ENCODE data around the gene TRAF5.
A peak's percentile ranks its signal among the peaks of the same experiment; 100 is the strongest.
"Not testable (repeated sequence)": the region's sequence is repeated elsewhere in the genome, so short reads cannot be mapped to it uniquely, and the experiment has no call there.

The TRAF5 gene

DNA sequence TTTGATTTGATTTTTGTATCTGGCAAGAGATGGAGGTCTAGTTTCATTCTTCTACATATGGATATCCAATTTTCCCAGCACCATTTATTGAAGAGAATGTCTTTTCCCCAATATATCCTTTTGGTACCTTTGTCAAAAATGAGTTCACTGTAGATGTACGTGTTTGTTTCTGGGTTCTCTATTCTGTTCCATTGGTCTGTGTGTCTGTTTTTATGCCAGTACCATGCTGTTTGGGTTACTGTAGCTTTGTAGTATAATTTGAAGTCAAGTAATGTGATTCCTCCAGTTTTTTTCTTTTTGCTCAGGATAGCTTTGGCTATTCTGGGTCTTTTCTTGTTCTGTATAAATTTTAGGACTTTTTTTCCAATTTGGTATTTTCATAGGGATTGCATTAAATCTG is 75.1 kb downstream of the TRAF5 start:
- in situ Hi-C loops (cut with MboI; ENCODE audit: low pct_unique_long_range_greater_than_20kb, low sequenced_read_pairs); DNase-seq: not testable (repeated sequence)

DNA sequence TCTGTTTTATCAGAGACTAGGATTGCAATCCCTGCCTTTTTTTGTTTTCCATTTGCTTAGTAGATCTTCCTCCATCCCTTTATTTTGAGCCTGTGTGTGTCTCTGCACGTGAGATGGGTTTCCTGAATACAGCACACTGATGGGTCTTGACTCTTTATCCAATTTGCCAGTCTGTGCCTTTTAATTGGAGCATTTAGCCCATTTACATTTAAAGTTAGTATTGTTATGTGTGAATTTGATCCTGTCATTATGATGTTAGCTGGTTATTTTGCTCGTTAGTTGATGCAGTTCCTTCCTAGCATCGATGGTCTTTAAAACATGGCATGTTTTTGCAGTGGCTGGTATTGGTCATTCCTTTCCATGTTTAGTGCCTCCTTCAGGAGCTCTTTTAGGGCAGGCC is 79.5 kb downstream of the TRAF5 start:
- DNase-seq; in situ Hi-C loops (cut with MboI; ENCODE audit: low pct_unique_long_range_greater_than_20kb, low sequenced_read_pairs): not testable (repeated sequence)

DNA sequence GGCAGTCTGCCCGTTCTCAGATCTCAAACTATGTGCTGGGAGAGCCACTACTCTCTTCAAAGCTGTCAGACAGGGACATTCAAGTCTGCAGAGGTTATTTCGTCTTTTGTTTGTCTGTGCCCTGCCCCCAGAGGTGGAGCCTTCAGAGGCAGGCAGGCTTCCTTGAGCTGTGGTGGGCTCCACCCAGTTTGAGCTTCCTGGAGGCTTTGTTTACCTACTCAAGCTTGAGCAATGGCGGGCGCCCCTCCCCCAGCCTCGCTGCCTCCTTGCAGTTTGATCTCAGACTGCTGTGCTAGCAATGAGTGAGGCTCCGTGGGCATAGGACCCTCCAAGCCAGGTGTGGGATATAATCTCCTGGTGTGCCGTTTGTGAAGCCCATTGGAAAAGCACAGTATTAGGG is 81.1 kb downstream of the TRAF5 start:
- DNase-seq; in situ Hi-C loops (cut with MboI; ENCODE audit: low pct_unique_long_range_greater_than_20kb, low sequenced_read_pairs): not testable (repeated sequence)

DNA sequence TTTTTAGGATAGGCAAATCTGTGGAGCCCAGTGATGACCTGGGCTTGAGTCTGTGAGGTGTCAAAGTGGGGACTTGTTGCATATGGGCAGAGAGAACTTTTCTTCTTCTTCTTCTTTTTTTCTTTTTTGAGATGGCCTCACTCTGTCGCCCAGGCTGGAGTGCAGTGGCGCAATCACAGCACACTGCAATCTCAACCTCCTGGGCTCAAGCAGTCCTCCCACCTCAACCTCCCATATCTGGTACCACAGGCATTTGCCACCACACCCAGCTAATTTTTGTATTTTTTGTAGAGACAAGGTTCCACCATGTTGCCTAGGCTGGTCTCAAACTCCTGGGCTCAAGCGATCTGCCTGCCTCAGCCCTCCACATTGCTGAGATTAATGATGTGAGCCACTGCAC is 85.0 kb downstream of the TRAF5 start:
- no peak for DNase-seq
- in situ Hi-C loops (cut with MboI; ENCODE audit: low pct_unique_long_range_greater_than_20kb, low sequenced_read_pairs), result no loop called here

DNA sequence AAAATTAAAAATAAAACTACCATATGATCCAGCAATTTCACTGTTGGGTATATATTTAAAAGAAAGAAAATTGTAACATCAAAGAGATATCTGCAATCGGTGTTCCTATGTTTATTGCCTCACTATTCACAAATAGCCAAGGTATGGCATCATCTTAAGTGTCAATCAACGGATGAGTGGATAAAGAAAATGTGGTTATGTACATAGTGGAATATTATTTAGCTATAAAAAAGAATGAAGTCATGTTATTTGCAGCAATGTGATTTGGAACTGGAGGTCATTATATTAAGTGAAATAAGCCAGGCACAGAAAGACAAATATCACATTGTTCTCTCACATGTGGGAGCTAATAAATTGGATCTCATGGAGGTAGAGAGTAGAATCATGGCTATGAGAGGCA is 89.1 kb downstream of the TRAF5 start:
- DNase-seq, result no peak
- in situ Hi-C loops (cut with MboI; ENCODE audit: low pct_unique_long_range_greater_than_20kb, low sequenced_read_pairs), result no loop called here

DNA sequence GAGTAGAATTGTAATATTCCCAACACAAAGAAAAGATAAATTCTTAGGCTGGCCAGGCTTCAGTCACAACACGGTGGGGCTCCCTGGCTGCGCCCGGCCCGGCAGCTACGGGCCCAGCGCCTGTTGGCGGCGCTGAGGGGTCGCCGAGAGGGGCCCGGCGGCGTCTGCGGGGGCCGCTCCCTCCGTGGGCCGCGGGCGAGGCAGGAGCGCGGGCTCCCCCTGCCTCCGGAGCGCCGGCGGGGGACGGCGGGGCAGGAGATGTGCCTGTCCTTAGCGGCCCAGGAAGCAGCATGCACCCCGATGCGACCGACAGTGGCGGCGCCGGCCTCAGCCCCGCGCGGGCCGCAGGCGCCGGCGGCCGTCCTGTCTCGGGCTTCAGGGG is 89.6 kb downstream of the TRAF5 start:
- in situ Hi-C loops (cut with MboI; ENCODE audit: low pct_unique_long_range_greater_than_20kb, low sequenced_read_pairs), result not testable (repeated sequence)
- peak; percentile 72 for DNase-seq

DNA sequence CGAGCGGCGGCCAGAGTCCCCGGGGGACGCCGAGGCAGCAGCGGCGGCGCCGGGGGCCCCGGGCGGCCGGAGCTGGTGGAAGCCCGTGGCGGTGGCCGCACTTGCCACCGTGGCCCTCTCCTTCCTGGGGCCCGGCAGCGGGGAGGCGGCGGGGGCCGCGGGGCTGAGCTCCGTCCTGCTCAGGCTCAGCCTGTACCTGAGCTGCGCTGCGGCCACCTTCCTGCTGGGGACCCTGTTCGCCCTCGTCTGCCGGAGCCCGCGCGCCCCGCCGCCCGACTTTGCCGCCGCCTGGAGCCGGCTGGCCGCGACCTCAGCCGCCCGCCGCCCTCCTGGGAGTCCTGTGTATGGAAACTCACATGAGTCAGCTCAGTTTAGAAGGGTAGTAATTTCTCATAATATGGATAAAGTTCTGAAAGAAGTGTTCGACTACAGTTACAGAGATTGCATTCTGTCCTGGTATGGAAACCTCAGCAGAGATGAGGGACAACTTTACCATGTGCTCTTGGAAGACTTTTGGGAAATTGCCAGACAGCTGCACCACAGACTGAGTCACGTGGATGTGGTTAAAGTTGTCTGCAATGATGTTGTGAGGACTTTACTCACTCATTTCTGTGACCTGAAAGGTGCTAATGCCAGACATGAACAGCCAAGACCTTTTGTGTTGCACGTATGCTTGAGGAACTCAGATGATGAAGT is 90.1 kb downstream of the TRAF5 start:
- in situ Hi-C loops (cut with MboI; ENCODE audit: low pct_unique_long_range_greater_than_20kb, low sequenced_read_pairs), result not testable (repeated sequence)
- peak; percentile 78 for DNase-seq

DNA sequence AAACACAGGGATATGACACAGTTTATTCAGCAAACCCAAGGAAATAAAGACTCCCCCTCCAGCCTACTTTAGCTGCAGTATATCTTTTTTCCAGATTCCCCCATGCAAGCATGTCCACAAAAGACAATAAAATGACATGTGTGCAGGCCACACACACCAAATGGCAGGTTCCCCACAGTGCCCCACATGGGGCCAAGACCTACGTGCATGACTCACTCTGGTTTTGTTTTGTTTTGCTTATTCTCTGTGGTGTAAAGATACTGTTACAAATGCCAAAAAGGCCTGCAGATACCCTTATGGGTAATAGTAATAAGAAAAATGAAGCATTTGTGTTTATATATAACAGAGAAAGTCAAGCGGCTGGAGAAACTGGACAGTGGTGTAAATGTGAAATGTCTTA is 93.8 kb downstream of the TRAF5 start:
- DNase-seq, result peak; percentile 36
- in situ Hi-C loops (cut with MboI; ENCODE audit: low pct_unique_long_range_greater_than_20kb, low sequenced_read_pairs), result no loop called here

DNA sequence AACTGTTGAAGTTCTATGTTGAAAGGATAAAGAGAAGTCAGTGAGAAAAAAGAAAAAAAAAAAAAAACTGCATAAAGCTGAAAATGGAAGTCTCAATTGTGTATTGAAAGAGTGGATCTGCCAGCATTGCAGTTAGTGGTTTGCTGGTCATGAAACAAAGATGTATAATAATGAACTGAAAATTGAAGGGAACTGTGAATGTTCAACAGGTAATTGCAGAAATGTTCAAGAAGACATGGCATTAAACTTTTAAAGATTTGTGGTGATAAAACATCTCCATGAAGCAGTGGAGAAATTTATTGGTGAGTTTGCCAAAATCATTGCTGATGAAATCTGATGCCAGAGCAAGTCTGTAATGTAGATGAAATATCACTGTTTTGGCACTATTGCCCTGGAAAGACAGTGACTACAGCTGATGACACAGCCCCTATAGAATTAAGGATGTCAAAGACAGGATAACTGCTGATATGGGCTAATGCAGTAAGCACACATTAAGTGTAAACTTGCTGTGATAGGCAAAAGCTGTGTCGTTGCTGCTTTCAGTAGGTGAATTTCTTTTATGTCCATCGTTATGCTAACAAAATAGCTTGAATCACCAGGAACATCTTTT is 94.3 kb downstream of the TRAF5 start:
- DNase-seq, result no peak
- in situ Hi-C loops (cut with MboI; ENCODE audit: low pct_unique_long_range_greater_than_20kb, low sequenced_read_pairs), result no loop called here

DNA sequence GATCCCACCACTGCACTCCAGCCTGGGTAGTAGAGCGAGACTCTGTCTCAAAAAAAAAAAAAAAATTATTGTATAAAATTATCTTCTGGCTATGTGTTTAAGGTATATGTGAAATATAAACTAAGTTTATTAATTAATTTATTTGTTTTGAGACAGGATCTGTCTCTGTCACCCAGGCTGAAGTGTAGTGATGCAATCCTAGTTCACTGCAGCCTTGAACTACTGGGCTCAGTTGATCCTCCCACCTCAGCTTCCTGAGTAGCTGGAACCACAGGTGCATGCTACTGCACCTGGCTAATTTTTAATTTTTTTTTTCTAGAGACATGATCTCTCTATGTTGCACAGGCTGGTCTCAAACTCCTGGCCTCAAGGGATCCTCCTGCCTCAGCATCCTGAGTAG is 97.4 kb downstream of the TRAF5 start:
- in situ Hi-C loops (cut with MboI; ENCODE audit: low pct_unique_long_range_greater_than_20kb, low sequenced_read_pairs), result no loop called here
- no peak for DNase-seq
